Karpas-422 (cell line): Measurements from ENCODE around the gene SMIM7. TPM values are rescaled to one million over a fixed set of nuclear protein-coding genes. Genes with fewer than 3 reads are reported as not detected.

Experiments used
- DNase-seq: peaks from one replicate; pipeline ENCODE4 v3.0.0-alpha.2; 2015
- H2AFZ ChIP-seq: fragments of 200-600 bp; sonication (generic); 2 replicates; pipeline ENCODE4 v1.6.1; 2014; ENCODE audit warnings: antibody characterized with exemption, low read length, mixed read lengths
- H3K27ac ChIP-seq: fragments of 200-600 bp; sonication (generic); 2 replicates; pipeline ENCODE4 v1.5.1; 2014; ENCODE audit warnings: mild to moderate bottlenecking, low read length, moderate library complexity
- H3K27me3 ChIP-seq: fragments of 200-600 bp; sonication (generic); 2 replicates; pipeline ENCODE4 v1.6.1; 2014; ENCODE audit warnings: low read length, mixed read lengths
- H3K36me3 ChIP-seq: fragments of 200-600 bp; sonication (generic); 2 replicates; pipeline ENCODE4 v1.6.1; 2014; ENCODE audit warnings: low read length, mixed read lengths; ENCODE audit not compliant: insufficient read depth
- H3K4me1 ChIP-seq: fragments of 200-600 bp; sonication (generic); 2 replicates; pipeline ENCODE4 v1.6.1; 2014; ENCODE audit warnings: mild to moderate bottlenecking, low read length, mixed read lengths
- H3K4me2 ChIP-seq: fragments of 200-600 bp; sonication (generic); 2 replicates; pipeline ENCODE4 v1.6.1; 2014; ENCODE audit warnings: low read length, low read depth, mild to moderate bottlenecking; ENCODE audit not compliant: poor library complexity, severe bottlenecking
- H3K4me3 ChIP-seq: fragments of 200-600 bp; sonication (generic); 2 replicates; pipeline ENCODE4 v1.5.1; 2014; ENCODE audit warnings: mild to moderate bottlenecking, antibody characterized with exemption, low read length, mixed read lengths
- H3K79me2 ChIP-seq: fragments of 200-600 bp; sonication (generic); 2 replicates; pipeline ENCODE4 v1.6.1; 2014; ENCODE audit warnings: mild to moderate bottlenecking, low read length, mixed read lengths
- H3K9ac ChIP-seq: fragments of 200-600 bp; sonication (generic); 2 replicates; pipeline ENCODE4 v1.6.0; 2014; ENCODE audit warnings: low read length
- H3K9me2 ChIP-seq: fragments of 200-600 bp; sonication (generic), shearing (Covaris generic); replicated peaks from 2 replicates; pipeline ENCODE4 v1.6.0; 2014; ENCODE audit warnings: mild to moderate bottlenecking, low read length, moderate library complexity; ENCODE audit not compliant: insufficient read depth
- H3K9me3 ChIP-seq: fragments of 300-700, 200-600 bp; sonication (generic); 2 replicates; pipeline ENCODE4 v1.6.1; 2014; ENCODE audit warnings: low read length, mixed read lengths
- H4K20me1 ChIP-seq: fragments of 200-600 bp; sonication (generic); 2 replicates; pipeline ENCODE4 v1.6.1; 2014; ENCODE audit warnings: mild to moderate bottlenecking, antibody characterized with exemption, low read length, low read depth; ENCODE audit not compliant: insufficient read depth
- total RNA-seq: library from RNA; depleted of rRNA; stranded (reverse); fragments of >200 nt; shearing (Covaris generic); gene quantifications from 2 replicates; pipeline ENCODE4 v1.2.3, GENCODE V29; 2014; ENCODE audit warnings: low replicate concordance; rRNA removed

Gene SMIM7
- total RNA-seq, 1 experiment from 2014 or later: 62.0 TPM

- Histone ChIP-seq H3K79me2 (peaks cover 99% of the 10 kb centered on the region), H3K9me2 (no peaks in the 10 kb centered on the region), H3K4me1 (peaks cover 64% of the 10 kb centered on the region), H3K27ac (peak overlapping the region; percentile 73), H3K4me3 (no peak overlapping the region), H3K36me3 (no peaks in the 10 kb centered on the region), H4K20me1 (peaks cover 77% of the 10 kb centered on the region), H3K27me3 (no peaks in the 10 kb centered on the region), H3K9ac (no peak overlapping the region), H3K9me3 (no peaks in the 10 kb centered on the region), H2AFZ (no peak overlapping the region), H3K4me2 (no peak overlapping the region)
- DNase-seq: no peak
Observed at GRCh38 chr19:16598848-16599247, 61.1 kb downstream of the SMIM7 start.

- Histone ChIP-seq H3K36me3 (no peaks in the 10 kb centered on the region), H3K27ac (no peak overlapping the region), H3K79me2 (peaks cover 99% of the 10 kb centered on the region), H3K4me2 (no peak overlapping the region), H3K9me3 (no peaks in the 10 kb centered on the region), H2AFZ (no peak overlapping the region), H3K4me3 (no peak overlapping the region), H3K27me3 (no peaks in the 10 kb centered on the region), H4K20me1 (peaks cover 83% of the 10 kb centered on the region), H3K9ac (no peak overlapping the region), H3K9me2 (no peaks in the 10 kb centered on the region), H3K4me1 (peaks cover 85% of the 10 kb centered on the region)
- no peak for DNase-seq
Observed at GRCh38 chr19:16596399-16596798, 63.5 kb downstream of the SMIM7 start.

Other genes with a start within 250 kb of the SMIM7 start
- gene EPS15L1, start 188.2 kb downstream of the SMIM7 start, total RNA-seq: 35.9 and 65.5 TPM in 2 replicates
- 0.71 TPM in 1 of 2 replicates, not detected in the other for gene CALR3, start 164.0 kb downstream of the SMIM7 start, total RNA-seq
- 4.7 and 15.1 TPM in 2 replicates for gene C19orf44, start 163.8 kb downstream of the SMIM7 start, total RNA-seq
- 5.9 and 14.9 TPM in 2 replicates for gene CHERP, start 117.7 kb downstream of the SMIM7 start, total RNA-seq
- gene SLC35E1, start 87.7 kb downstream of the SMIM7 start, total RNA-seq: 33.5 and 39.4 TPM in 2 replicates
- gene MED26, start 31.9 kb downstream of the SMIM7 start, total RNA-seq: 15.0 and 23.7 TPM in 2 replicates
- 12.9 and 21.2 TPM in 2 replicates for gene TMEM38A, start 995 bp upstream of the SMIM7 start, total RNA-seq
- not detected in 2 replicates for gene NWD1, start 59.7 kb upstream of the SMIM7 start, total RNA-seq
- 19.4 and 29.2 TPM in 2 replicates for gene SIN3B, start 169.3 kb upstream of the SMIM7 start, total RNA-seq
- not detected in 2 replicates for gene F2RL3, start 228.9 kb upstream of the SMIM7 start, total RNA-seq